Upper lobe of right lung (tissue), 1 donor: Measurements from ENCODE around the gene CD5L. TPM values are rescaled to one million over a fixed set of nuclear protein-coding genes. Genes with fewer than 3 reads are reported as not detected.

Source experiments
- ATAC-seq: fragments of 200-7000 bp; cut with Tn5 transposase; one replicate; pipeline ENCODE4 v1.9.1; 2020; ENCODE audit warnings: mild to moderate bottlenecking, moderate library complexity
- DNase-seq: peaks from one replicate; pipeline ENCODE4 v3.0.0-alpha.2; 2020
- H3K27ac ChIP-seq: fragments of 200-600 bp; one replicate; pipeline ENCODE4 v1.8.0; 2022
- H3K27me3 ChIP-seq: fragments of 200-600 bp; one replicate; pipeline ENCODE4 v1.8.0; 2022; ENCODE audit warnings: mild to moderate bottlenecking
- H3K36me3 ChIP-seq: fragments of 200-600 bp; one replicate; pipeline ENCODE4 v1.8.0; 2022
- H3K4me1 ChIP-seq: fragments of 200-600 bp; one replicate; pipeline ENCODE4 v1.8.0; 2022
- H3K4me3 ChIP-seq: fragments of 200-600 bp; one replicate; pipeline ENCODE4 v1.8.0; 2022; ENCODE audit warnings: mild to moderate bottlenecking
- H3K9me3 ChIP-seq: fragments of 200-600 bp; one replicate; pipeline ENCODE4 v1.8.0; 2022
- CTCF ChIP-seq: fragments of 200-600 bp; IDR thresholded peaks from one replicate; pipeline ENCODE4 v1.8.0; 2022; ENCODE audit warnings: antibody characterized with exemption
- intact Hi-C: fragments of 100-400 bp; cut with DNase I; formaldehyde crosslinking; loops from one replicate; pipeline ENCODE4 v1.11.0; 2022
- long read RNA-seq: library from polyadenylated mRNA; unstranded; transcript quantifications from one replicate; pipeline ENCODE4 v2.0.0, GENCODE V29; 2021
- total RNA-seq: library from RNA; stranded (reverse); fragmentation: NEBNext Ultra II Directional; extraction: Animal tissue kit (Norgen Biotek cat#: 25700); gene quantifications from one replicate; pipeline ENCODE4 v1.2.1, GENCODE V29; 2021
- donor health status: DM: no; HTN: yes; CAD: no; lungs with severe emphysema.

CD5L gene
- total RNA-seq: 0.93 TPM
- long read RNA-seq: 0 reads

- intact Hi-C loops: no loop called here
- H3K27ac ChIP-seq: no peak within 1 kb of the TSS
- H3K27me3 ChIP-seq: no peaks in the 10 kb centered on the region
- DNase-seq (no peak), ATAC-seq (no peak)
- no peak for TF ChIP-seq CTCF
- H3K4me1 ChIP-seq: no peaks in the 10 kb centered on the region
- H3K4me3 ChIP-seq: no peak within 1 kb of the TSS
- H3K9me3 ChIP-seq: no peaks in the 10 kb centered on the region
- H3K36me3 ChIP-seq: no peaks in the 10 kb centered on the region
Measured at GRCh38 chr1:157841708-157842107, at the start of gene CD5L. TSS of gene CD5L (minus strand) at chr1:157841808. CDS start at chr1:157841701, 107 bp downstream.

GRCh38 chr1:157882580-157882979 is 41.0 kb upstream of the CD5L start:
- H3K4me3 ChIP-seq: no peak overlapping the region
- H3K27ac ChIP-seq: no peak overlapping the region
- intact Hi-C loops: no loop called here
- H3K4me1 ChIP-seq: no peaks in the 10 kb centered on the region
- no peak for DNase-seq
- H3K27me3 ChIP-seq: no peaks in the 10 kb centered on the region
- peak; percentile 76 for ATAC-seq
- H3K36me3 ChIP-seq: no peaks in the 10 kb centered on the region
- no peaks in the 10 kb centered on the region for H3K9me3 ChIP-seq
- TF ChIP-seq CTCF: no peak

- H3K4me3 ChIP-seq: no peak overlapping the region
- DNase-seq (no peak), ATAC-seq (peak; percentile 32)
- H3K9me3 ChIP-seq: no peaks in the 10 kb centered on the region
- no peaks in the 10 kb centered on the region for H3K36me3 ChIP-seq
- H3K27ac ChIP-seq: no peak overlapping the region
- intact Hi-C loops: no loop called here
- TF ChIP-seq CTCF: no peak
- H3K4me1 ChIP-seq: no peaks in the 10 kb centered on the region
- H3K27me3 ChIP-seq: no peaks in the 10 kb centered on the region
Measured at GRCh38 chr1:157880621-157881020, 39.0 kb upstream of the CD5L start.

- H3K27me3 ChIP-seq: no peaks in the 10 kb centered on the region
- peak; percentile 63 for ATAC-seq
Measured at GRCh38 chr1:157878059-157878458, 36.5 kb upstream of the CD5L start.

GRCh38 chr1:157870490-157870889 is 28.9 kb upstream of the CD5L start:
- DNase-seq (no peak), ATAC-seq (peak; percentile 33)
- Histone ChIP-seq H3K9me3 (no peaks in the 10 kb centered on the region), H3K4me3 (no peak overlapping the region), H3K27ac (no peak overlapping the region), H3K4me1 (no peaks in the 10 kb centered on the region), H3K27me3 (no peaks in the 10 kb centered on the region), H3K36me3 (no peaks in the 10 kb centered on the region)
- intact Hi-C loops: no loop called here
- no peak for TF ChIP-seq CTCF

More at GRCh38 chr1:157878059-157878458, 36.5 kb upstream of the CD5L start:
- TF ChIP-seq CTCF: peak; percentile 35
- Histone ChIP-seq H3K4me1 (no peaks in the 10 kb centered on the region), H3K27ac (no peak overlapping the region), H3K36me3 (no peaks in the 10 kb centered on the region), H3K4me3 (no peak overlapping the region), H3K9me3 (no peaks in the 10 kb centered on the region)
- intact Hi-C loops: no loop called here
- DNase-seq: no peak

GRCh38 chr1:157868654-157869053 is 27.0 kb upstream of the CD5L start:
- Histone ChIP-seq H3K4me1 (no peaks in the 10 kb centered on the region), H3K27ac (no peak overlapping the region), H3K9me3 (no peaks in the 10 kb centered on the region), H3K36me3 (no peaks in the 10 kb centered on the region), H3K27me3 (no peaks in the 10 kb centered on the region), H3K4me3 (no peak overlapping the region)
- DNase-seq (no peak), ATAC-seq (no peak)
- intact Hi-C loops: no loop called here
- no peak for TF ChIP-seq CTCF
